BJ (cell line): ENCODE measurements around the gene PPP1R1C. TPM values are rescaled to one million over a fixed set of nuclear protein-coding genes. Genes with fewer than 3 reads are reported as not detected.
A peak's percentile ranks its signal among the peaks of the same experiment; 100 is the strongest.

Source experiments
- CTCF ChIA-PET: fragments of 350-600 bp; formaldehyde crosslinking; extraction: SDS; loops from one replicate; lab custom pipeline; 2021; ENCODE audit warnings: antibody characterized with exemption, inconsistent platforms; lab: Yijun Ruan, JAX
- POLR2A ChIA-PET: fragments of 300-600 bp; sonication (Branson Sonifier 250); formaldehyde crosslinking; extraction: SDS; loops from one replicate; lab custom pipeline; 2021; ENCODE audit warnings: antibody characterized with exemption; lab: Charles Lee
- DNase-seq: peaks from one replicate; pipeline ENCODE4 v3.0.0-alpha.2; 2011; ENCODE audit warnings: low read depth
- H3K27me3 ChIP-seq: 2 replicates; pipeline ENCODE4 v1.6.0; 2011; ENCODE audit warnings: low read length; ENCODE audit not compliant: control insufficient read depth, insufficient read depth
- H3K36me3 ChIP-seq: 2 replicates; pipeline ENCODE4 v1.5.1; 2011; ENCODE audit warnings: low read length; ENCODE audit not compliant: control insufficient read depth, insufficient read depth
- H3K4me3 ChIP-seq: 2 replicates; pipeline ENCODE4 v1.5.1; 2011; ENCODE audit warnings: low read depth, mild to moderate bottlenecking, control low read depth, low read length
- polyA plus RNA-seq: library from polyadenylated mRNA; depleted of rRNA; stranded (reverse); fragments of >200 nt; gene quantifications from 2 replicates; pipeline ENCODE4 v1.2.3, GENCODE V29; 2011
- TF ChIP-seq, protein P1 (sequence below): IDR thresholded peaks from 2 replicates; pipeline ENCODE4 v1.5.1; 2011; ENCODE audit warnings: low read depth, mild to moderate bottlenecking, control low read depth, inconsistent platforms, low read length, moderate library complexity; ENCODE audit not compliant: insufficient read depth

The PPP1R1C gene
- polyA plus RNA-seq, 1 experiment: 0.21 TPM

DNA sequence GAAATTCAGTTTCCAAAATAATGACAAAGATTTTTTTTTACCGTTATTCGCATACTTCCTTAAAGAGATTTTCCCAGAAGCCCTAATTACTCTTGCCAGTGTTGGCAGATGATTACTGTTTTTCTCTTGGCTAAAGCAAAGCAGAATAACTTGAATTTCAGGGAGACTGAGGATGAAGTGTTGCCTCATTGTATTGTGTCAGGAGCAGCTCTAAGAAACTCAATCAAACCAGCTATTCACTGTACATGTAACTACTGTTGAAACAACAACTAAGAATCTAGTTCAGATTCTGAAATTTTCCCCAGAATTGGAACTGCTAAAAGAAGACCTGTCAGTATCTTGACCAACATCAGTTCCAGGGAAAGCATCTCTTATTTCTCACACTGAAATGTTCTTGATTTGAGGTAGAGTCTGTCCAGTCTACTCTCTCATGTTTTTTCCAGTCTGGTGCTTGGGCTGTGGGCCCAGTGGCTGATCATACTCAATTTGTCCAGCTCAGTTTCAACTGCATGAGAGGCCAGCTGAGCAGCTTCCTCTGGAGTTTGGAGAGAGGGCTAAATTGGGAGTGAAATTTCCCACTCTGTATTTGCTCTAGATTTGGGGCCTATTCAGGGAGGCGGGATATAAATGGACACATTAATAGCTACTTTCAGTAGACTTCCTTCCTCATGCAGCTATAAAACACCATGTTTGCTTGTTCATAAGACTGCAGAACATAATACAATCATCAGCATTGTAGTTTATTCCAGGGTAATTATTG, 78.5 kb downstream of the PPP1R1C start:
- ChIA-PET POLR2A (no interaction called here), CTCF (interaction anchor here (0.9 to 1.1 kb wide), 2 partner anchors 13 to 109 kb away, joined by 4 read pairs; no protein-coding TSS in a partner anchor)
- Histone ChIP-seq H3K27me3 (no peaks in the 10 kb centered on the region), H3K4me3 (no peak overlapping the region), H3K36me3 (no peaks in the 10 kb centered on the region)
- DNase-seq: no peak
- TF ChIP-seq, protein P1, sequence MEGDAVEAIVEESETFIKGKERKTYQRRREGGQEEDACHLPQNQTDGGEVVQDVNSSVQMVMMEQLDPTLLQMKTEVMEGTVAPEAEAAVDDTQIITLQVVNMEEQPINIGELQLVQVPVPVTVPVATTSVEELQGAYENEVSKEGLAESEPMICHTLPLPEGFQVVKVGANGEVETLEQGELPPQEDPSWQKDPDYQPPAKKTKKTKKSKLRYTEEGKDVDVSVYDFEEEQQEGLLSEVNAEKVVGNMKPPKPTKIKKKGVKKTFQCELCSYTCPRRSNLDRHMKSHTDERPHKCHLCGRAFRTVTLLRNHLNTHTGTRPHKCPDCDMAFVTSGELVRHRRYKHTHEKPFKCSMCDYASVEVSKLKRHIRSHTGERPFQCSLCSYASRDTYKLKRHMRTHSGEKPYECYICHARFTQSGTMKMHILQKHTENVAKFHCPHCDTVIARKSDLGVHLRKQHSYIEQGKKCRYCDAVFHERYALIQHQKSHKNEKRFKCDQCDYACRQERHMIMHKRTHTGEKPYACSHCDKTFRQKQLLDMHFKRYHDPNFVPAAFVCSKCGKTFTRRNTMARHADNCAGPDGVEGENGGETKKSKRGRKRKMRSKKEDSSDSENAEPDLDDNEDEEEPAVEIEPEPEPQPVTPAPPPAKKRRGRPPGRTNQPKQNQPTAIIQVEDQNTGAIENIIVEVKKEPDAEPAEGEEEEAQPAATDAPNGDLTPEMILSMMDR: no peak

GRCh38 chr2:182066400-182067087, 80.9 kb downstream of the PPP1R1C start:
- Histone ChIP-seq H3K36me3 (no peaks in the 10 kb centered on the region), H3K4me3 (no peak overlapping the region), H3K27me3 (no peaks in the 10 kb centered on the region)
- ChIA-PET POLR2A (no interaction called here), CTCF (interaction anchor here (0.9 to 4.7 kb wide), 4 partner anchors 12 to 326 kb away, joined by 3 to 22 read pairs (median 4); no protein-coding TSS in a partner anchor)
- DNase-seq: peak; percentile 81
- TF ChIP-seq, protein P1: no peak

DNA sequence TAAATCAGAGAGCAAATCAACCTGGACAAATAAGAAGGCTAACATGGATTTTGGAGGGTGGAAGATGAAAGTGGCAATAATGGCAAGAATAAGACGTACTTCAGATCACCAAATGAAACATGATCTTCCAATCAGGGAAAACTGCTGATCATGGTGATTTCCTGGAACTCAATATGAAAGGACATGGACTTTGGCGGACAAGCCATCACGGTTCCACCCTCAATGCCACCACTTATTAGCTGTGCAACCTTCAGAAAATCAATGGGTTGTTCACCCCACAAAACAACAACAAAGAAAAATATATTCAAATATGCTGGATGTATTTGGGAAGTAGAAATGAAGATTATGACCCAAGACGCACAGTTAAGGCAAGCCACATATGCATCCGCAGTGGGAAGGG, 81.7 kb downstream of the PPP1R1C start:
- DNase-seq: no peak
- Histone ChIP-seq H3K36me3 (no peaks in the 10 kb centered on the region), H3K27me3 (no peaks in the 10 kb centered on the region), H3K4me3 (no peak overlapping the region)
- ChIA-PET CTCF (interaction anchor here (0.9 to 4.7 kb wide), 4 partner anchors 11 to 326 kb away, joined by 3 to 22 read pairs (median 4); no protein-coding TSS in a partner anchor), POLR2A (no interaction called here)
- TF ChIP-seq, protein P1: no peak

- H3K4me3 ChIP-seq: no peak overlapping the region
- H3K27me3 ChIP-seq: no peaks in the 10 kb centered on the region
- TF ChIP-seq, protein P1: no peak
- CTCF ChIA-PET: interaction anchor here (4.7 kb wide), 1 partner anchor 9 kb away, joined by 22 read pairs; no protein-coding TSS in a partner anchor
- POLR2A ChIA-PET: no interaction called here
- H3K36me3 ChIP-seq: no peaks in the 10 kb centered on the region
- no peak for DNase-seq
These were observed 83.2 kb downstream of the PPP1R1C start for GRCh38 chr2:182068811-182069210.

- Histone ChIP-seq H3K36me3 (no peaks in the 10 kb centered on the region), H3K27me3 (no peaks in the 10 kb centered on the region), H3K4me3 (no peak overlapping the region)
- DNase-seq: no peak
- TF ChIP-seq, protein P1: no peak
- ChIA-PET CTCF (interaction anchor here (4.7 kb wide), 1 partner anchor 9 kb away, joined by 22 read pairs; no protein-coding TSS in a partner anchor), POLR2A (no interaction called here)
These were observed 83.8 kb downstream of the PPP1R1C start for GRCh38 chr2:182069416-182069815.
